GM04504 (cell line): Measurements from ENCODE around the gene CEPT1.

Experiments
- DNase-seq: peaks from one replicate; pipeline ENCODE4 v3.0.0-alpha.2; 2012; ENCODE audit warnings: low read depth

The CEPT1 gene

DNA sequence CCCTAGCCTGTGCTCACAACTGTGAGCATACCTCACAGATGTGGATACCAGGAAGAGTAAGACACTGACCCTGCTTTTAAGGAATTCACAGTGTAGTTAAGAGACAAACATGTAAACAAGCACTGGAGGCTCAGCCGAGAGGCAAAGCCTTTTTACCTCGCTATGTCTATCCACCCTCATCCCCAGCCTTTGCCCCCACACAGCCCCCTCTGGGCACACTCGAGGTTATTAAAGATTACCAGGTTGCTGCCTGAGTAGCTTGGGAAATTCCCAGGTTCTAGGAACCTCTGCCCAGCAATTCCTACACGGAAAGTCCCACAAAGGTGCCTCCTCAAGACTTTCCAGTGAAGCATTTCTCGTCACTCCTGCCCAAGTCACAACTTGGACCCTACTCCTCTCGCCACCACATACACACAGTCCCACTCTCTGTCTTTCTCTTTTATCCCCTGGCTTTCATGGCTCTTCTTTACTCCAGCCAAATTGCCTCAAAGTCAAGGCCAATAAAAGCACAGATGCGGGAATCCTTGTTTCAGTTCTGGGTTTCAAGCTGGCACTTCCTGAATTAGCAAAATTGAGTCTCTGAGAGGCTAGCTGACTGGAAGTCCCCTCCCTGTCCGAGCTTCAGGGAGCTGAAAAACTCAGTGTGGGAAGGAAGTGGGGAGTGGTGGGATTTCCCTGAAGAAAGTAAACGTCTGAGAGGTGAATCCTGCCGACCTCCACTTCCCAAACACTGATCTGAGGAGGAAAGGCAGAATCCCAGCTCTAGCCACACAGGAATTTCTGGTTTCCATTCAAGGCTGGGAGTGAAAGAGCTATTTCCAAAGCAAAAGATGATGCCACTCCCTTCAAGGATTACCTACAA is 52.9 kb downstream of the CEPT1 start:
- DNase-seq = no peak

DNA sequence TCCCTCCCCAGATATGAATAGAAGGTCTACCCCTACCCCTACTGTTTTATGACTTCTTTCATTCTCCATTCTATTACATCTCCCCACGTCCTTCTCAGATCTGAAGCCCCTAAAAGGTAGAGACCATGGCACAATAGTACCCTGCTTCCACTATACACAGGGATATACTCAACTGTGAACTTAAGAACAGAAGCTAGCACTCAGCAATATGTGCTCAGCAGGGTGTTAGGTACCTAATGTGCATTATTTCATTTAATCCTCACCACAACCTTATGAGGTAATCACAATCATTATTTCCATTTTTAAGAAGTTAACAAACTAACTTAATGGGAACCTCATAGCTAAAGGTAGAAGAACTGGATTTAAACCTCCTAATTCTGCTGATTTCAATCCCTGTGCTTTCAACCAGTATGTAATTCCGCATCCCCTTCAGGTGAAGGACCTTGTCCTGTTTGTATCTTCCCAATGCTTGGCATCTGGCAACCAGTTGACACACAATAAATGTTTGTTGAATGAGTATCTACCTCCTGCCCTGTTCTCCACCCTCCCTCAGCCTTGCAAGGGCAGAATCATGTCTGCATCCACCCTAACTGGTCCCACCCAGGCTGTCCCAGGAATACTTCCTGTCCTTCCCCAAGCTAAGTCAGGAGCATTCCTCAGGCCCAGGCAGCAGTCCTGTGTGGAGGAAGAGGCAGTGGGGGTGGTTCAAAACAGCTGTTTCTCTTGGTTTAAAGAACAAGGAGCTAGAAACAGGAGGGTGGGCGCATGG is 53.9 kb downstream of the CEPT1 start:
- no peak for DNase-seq

DNA sequence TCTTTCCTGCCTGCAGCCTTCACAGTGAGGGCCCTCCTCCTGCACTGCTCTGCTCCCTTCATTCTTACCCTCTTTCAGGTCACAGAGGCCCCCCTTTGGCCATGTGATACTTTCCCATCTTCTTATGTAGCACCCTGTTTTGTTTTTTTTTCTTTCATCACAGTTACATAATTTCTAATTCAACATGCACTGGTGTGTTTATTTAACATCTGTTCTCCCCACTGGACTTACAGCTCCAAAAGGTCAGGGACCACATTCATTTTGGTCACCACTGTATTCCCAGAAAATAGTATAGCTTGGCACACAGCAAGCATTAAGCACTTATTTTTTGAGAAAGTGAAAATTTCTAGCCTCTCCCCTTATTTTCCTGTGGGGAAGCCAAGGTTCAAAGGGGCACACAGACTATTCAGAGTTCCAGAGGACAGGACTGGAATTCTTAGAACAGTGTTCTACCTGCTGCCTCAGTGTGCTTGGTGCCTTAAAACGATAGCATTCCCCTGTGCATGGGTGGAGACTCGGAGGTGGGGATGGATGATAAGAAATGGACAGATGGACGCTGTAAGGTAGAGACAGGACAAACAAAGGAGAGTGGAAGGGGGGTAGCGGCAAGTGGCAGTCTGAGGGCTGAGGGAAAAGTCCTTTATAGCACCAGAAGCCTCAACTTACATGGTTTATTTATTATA is 55.1 kb downstream of the CEPT1 start:
- no peak for DNase-seq

DNA sequence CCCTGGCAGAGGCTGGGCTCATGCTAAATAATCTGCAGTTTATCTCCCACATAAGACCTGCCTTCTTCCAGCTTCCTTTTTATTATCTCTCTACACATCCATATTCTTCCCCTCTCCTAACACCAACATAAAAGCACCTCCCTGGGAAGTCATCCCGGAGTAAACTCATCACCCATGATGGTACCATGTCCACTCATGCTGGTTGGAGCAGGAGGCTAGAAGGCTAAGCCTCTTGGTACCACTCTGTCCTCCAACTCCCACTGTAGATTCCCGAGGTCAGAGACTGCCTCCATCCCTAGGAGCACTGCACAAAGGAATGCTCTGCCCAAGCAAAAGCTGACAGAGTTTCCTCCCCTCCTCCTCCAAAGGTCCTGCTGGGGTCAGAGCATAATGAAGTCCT is 56.2 kb downstream of the CEPT1 start:
- no peak for DNase-seq

DNA sequence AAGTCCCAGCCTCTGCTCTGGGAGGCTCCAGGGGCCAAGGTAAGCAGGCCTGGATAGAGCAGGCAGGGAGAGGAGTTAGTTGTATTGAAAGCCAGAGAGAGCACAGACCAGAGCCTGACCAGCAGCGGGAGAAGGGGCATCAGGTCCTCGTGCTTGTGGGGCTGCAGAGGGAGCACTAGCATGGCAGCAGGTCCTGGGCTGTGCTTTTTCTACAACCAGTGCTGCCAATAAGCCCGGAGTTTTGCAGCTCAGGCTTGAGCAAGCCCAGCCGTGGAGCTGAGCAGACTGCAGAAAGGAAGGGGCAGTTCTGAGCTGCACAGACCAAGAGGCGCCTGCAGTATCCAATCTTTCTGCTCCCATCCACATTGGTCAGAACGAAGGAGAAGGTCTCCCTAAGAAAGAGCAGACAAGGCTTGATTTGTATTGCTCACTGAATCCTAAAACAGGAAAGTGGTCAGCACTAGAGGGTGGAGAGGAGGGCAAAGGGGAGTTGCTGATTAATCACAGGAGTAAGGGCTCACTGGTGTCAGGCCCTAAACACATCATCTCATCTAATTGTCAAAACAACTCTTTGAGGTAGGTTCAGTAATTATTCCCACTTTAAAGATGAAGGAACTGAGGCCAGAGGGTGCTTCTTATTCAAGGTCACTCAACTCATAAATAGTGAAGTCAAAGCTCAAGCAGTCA is 57.7 kb downstream of the CEPT1 start:
- no peak for DNase-seq

DNA sequence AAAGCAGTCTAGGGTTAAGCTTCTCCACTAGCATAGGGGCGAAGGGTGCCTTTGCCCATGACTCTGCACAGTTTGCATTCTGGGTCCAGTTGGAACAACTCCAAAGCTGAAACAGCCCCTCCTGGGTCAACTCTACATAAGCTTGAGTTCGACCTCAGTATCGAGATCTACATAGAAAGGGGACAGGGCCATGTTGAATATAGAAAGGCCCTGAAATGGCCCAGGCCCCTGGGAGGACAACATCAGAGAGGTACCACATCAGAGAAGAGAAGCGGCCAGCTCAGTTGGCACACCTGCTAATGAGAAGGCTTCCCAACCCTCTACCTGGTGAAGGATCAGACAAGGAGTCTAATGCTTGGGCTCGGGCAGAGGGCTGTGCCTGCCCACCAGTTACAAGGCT is 58.8 kb downstream of the CEPT1 start:
- no peak for DNase-seq

DNA sequence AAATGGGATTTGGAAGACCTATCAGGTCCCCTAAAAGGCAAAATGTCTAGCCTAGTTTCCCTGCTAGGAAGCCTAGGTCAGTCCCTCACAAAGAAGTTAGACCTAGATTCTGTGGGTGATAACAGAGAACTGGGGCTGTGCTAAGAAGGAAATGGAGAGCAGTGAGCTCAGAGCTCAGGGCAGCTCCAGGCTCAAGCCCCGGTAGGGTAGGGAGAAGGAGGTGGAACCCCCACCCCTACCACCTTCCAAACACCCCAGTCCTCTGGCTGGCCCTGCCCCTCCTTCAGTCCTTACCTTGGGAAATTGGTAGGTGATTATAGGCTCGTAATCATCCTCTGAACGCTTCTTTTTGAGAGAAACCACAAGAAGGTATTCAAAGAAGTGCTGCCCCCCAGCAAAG is 59.3 kb downstream of the CEPT1 start:
- DNase-seq = no peak

DNA sequence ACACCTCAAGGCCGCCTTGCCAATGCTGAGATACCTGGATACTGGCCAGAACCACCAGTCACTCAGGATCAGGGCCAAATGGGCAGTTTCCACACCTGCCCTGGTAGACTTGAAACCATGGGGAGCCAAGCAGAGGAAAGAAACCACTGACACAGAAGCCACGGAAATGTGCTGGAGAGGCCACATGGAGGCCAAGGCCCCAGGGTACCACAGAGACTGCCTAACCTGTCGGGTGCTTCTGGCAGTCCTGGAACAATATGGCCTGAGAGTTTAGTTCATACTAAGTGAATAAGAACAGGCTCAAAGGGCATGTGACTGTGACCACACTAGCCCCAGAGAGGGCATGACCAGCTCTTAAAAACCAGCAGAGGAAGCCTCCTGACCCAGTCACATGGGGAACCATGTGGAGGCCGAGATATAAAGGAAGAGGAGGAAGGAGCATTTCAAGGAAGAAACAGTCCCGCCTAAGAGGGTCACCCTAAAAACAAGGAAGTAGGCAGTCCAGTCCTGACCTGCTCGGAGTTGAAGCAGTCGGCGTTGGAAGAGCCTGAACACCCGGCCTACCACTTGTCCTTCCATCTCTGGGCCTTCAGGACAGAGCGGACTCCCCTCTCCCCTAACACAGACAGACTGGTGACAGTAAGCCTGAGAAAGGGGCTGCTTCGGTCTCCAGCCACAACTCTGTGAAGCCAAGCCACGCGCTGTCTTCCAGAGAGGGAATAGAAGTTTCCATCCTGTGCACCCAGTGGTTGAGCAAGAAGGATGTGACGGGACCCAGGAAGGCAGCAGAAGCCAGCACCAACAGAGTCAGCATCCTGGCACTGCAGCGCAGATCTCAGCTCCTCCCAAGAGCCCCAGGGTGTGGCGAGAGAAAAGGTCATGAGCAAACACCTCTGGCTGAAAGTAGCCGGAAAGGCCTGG is 60.1 kb downstream of the CEPT1 start, which contains the start of gene DENND2D:
TSS of gene DENND2D (minus strand) at position 766 of the 921 bp plus-strand sequence. CDS start at position 579, 187 bp downstream.
- no peak for DNase-seq

DNA sequence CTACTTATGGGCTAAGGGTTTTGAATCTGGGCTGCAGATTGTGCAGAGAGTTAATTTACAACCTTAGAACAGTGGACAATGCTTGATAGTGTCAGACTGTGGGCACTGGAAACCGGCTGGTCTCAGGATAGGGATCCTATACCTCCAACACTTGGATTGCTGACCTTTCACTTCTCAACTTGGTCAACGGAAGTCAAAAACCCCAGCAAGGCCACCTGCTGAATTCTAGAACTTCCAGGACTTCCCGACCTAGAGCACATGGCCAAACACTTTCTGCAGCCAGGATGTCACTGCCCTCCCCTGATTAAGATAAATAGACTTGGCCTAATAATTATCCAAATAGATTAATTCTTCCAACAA is 60.8 kb downstream of the CEPT1 start:
- DNase-seq = no peak

DNA sequence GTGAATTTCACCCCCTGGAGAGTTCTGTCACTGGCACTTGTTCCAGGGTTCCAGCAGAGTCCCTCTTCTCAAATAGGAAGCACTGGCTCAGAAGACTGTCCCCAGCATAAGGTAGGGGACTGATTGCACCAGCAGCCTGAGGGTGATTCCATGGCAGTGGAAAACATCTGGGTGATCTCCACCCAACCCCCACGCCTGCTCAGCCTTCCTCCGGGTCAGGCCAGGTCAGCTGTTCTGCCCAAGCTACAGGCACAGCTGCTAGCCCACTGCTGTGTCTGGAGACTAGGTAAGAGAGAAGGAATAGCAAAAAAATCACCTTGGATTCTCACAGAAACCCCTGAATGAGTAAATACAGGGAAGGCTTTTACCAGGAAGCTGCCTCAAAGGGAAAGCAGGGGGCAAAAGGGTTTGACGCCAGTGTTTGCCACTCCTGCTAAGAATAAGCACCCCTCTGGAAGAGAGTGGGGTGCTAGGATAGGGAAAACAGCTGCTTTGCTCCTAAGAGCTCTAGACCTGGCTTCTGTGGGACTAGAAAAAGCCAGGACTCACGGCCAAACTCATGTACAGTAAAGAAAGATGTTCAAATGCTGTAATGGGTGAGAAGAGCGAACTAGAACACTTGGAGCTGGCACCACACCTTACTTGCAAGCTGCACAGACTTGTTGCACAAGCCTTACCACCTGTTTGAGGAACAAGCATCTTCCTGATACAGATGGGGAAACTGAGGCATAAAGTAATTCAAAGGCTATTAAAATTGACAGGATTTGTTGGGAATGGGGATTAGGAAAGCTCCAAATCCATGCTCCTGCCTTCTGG is 61.5 kb downstream of the CEPT1 start:
- no peak for DNase-seq

DNA sequence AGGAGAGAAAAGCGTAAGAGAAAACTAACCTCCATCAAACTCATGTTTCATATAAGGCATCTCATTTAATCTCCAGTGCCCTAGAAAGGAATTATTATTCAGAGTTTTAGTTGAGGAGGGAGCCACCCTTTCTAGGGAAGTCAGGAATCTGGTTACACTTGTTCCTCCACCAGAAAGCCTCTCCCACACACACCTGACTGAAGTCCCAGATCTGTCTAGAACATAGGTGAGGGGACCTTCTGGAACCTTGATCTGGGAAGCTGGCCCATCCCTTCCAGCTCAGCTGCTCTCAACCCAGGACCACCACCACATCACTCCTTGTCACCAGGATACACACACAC is 62.3 kb downstream of the CEPT1 start:
- no peak for DNase-seq

DNA sequence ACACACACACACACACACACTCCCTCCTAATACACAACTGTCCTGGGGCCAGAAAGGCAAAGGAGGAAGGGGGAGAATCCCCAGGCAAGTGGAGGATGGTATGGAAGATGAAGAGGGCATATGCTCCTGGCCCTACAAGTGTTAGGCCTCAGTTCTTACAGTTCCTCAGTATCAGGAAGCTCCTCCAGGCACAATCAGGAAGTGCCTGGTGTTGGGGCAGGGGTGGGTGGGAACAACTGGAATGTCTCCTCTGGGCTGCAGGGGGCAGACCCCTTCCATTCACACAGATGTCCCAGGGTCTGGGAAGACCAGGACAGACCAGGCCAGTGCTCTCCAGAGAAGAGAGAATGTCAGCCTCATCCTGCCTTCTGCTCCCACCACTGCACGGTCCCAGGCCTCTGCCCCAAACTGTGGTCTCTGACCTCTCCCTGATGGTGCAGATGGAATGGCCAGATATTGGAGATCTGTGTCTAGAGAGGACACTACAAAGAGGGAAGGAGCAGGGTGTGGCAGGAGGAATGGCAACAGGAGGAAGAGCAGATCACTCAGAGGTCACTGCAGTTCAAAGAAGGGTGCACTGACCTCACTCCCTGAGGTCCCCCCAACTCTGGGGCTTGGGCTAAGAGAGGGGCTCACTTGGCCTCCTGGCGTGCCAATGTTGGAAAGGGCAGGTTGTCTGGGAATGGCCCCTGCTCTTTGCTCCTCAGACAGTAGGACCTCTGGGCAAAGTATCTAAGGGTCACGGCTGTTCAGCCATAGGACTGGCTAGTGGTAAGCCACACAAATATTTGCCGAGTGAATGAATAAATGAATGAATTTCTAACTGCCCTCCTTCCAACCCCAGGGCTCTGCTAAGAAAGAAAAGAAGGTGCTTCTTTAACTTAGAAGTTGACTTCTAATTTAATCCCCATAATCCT is 62.9 kb downstream of the CEPT1 start:
- DNase-seq = no peak

DNA sequence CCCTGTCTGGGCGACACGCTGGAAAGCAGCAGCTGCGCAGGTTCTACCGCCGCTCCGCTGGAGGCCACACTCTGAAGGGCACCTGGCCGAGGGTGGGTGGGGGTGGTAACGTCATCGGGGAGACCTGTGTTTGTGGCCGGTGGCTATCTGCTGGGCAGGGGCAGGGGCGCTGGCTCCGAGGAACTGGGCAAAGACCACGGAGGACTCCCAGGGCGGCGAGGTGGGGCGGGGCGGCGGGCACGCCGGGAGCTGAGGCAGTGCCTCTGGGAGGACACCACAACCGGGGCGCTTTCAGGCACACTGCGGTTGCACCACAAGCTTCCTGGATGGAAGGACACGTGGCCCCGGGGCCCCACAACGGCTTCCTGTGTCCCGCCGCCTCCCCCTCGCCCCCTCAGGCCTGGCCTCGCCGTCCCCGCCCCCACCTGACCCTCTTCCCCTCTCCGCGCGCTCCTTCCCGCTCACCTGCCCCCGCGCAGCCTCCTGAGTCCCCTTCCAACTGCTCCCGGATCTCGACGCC is 63.7 kb downstream of the CEPT1 start:
- no peak for DNase-seq

DNA sequence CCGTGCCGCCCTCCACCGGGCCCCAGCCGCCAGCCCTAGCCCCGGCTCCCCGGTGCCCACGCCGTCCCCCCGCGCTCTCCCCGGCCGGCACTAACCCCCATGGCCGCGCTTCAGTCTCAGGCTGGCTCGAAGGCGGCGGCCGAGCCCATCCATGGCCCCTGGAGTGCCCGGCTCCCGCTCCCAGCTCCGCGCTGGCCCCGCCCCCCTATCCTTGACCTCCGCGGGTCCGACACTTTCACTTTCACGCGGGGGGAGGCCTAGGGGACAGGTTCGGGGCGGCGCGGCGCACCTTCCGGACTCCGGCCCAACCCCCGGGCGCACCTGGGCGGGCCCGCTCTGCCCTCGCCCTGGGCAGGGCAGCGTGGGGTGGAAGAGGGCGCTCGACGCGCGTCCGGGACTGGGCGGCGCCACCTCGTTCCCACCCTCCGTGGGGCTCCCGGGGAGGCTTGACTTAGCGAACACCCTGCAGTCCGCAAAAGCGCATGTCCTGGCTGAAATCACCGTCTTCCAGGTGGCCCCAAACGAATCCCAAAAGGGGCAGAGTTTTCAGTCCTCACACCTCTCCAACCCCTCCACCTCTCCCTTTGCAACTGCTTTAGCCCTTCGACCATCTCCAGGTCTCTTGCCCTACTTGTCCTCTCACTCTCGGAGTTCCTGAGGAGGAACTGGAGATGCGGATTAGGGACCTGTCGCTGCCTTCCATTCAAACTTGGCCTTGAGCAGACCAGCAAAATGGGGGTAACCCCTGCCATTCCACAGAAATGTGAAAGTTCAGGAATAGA is 64.4 kb downstream of the CEPT1 start:
- DNase-seq = no peak

DNA sequence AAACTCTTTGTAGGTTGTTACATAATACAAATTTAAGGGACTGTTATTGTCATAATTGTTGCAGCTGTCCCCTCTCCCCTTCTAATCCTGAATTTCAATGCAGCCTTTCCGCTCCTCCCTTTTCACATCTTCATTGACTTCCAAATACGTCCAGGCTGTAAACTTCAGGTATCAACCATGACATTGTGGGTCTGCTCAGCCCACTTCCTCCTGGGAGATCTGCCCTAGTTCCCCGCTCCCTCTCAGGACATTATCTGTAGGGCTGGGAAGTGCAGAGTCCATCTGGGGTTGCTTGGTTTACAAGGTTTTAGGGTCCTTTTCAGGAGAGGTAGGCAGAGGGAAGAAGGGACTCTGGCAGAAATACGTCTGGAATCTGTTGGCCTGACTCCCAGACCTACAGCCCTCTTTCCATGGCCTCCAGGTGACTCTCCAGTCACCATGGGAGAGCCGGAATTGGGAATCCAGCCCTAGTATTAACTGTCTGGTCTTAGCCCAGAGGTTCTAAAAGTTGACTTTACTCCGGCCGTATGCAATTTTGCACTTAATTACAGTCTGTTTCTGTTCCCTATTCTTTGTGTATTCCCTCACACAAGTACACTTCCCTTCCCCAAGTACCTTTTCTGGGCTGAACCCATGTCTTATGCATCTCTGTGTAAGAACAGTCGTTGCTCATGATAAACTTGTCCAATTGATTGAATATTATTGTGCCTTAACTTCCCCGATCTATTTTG is 65.1 kb downstream of the CEPT1 start:
- DNase-seq = no peak

DNA sequence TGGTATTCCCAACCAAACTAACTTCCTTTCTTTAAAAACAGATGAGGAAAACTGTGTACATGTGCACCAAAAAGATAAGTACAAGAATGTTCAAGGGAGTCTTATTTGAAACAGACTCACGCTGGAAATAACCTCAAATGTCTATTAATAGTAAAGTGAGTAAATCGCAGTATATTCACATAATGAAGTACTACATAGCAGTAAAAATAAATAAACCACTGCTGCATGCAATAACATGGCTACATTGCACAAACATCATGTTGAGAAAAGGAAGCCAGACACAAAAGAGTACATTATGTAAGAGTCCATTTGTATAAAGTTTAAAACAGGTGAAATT is 65.7 kb downstream of the CEPT1 start:
- no peak for DNase-seq

DNA sequence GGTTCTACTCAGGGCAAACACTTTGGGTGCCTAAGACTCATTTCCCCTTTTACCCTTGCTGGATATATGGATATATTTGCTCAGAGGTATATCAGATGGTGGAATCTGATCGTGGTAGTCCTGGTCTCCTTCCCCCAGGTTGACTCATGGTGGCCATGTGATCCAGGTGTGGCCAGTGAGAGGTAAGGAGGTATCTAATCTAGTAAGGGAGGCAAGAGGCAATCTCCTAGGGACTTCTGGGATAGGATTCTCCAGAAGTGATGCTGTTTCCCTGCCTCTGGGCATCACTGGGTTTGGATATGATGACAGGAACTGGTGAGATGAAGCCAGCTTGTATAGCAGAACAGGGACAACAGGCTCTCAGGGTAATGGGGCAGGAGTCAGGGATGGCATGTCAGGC is 68.9 kb downstream of the CEPT1 start:
- DNase-seq = no peak

DNA sequence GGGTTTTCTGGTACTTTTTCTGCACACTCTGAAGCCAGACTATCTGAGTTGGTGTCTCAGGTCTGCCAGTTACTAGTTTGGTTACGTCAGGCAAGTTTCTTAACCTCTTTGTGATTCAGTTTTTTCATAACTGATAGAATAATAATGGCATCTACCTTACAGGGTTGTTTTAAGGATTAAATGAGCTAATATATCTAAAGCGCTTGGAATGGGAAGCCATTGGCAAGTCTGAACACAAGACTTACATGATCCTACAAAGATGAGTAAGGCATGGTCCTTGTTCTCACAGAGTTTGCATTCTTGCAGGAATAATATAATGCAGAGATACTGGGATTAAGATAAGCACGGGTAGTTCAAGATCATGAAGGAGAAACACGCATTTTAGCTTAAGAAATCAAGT is 69.6 kb downstream of the CEPT1 start:
- DNase-seq = no peak
